Keratinocyte (primary cell): ENCODE data around the gene IDH3B.

Experiments used
- CTCF ChIP-seq, 3 experiments: IDR thresholded peaks in 1 of 3; conservative IDR thresholded peaks in 1 of 3; optimal IDR thresholded peaks in 1 of 3; 2 replicates in 2 of 3; 3 replicates in 1 of 3; pipeline versions ENCODE3 to v1.5.1; 2011; ENCODE audit warnings: low read length in 3 of 3, mild to moderate bottlenecking in 3 of 3, moderate library complexity in 2 of 3, control low read depth in 1 of 3, inconsistent platforms in 1 of 3; ENCODE audit not compliant: insufficient read depth in 2 of 3; ENCODE audit errors: extremely low read depth in 1 of 3
- EZH2 ChIP-seq: IDR thresholded peaks from one replicate; pipeline ENCODE4 v1.6.1; 2012; ENCODE audit warnings: inconsistent platforms, mild to moderate bottlenecking, low read length, moderate library complexity

GRCh38 chr20:2694008-2694471, 30.0 kb upstream of the IDH3B start:
- TF ChIP-seq CTCF (optimal IDR thresholded peaks at IDR 0.05 in 1 of 3, IDR thresholded peaks at IDR 0.05 in 1 of 3, conservative IDR thresholded peaks at IDR 0.05 in 1 of 3; ENCODE audit: extremely low read depth in 1 of 3, insufficient read depth in 2 of 3, low read length in 3 of 3) (no peak), EZH2 (peak; percentile 33)
